Nephron (organoid): ENCODE results near the gene GLRA3.

Experiments
- H3K27ac Mint-ChIP-seq, 3 experiments: 2 replicates each; pipeline ENCODE4 v1.8.0; 2020; ENCODE audit warnings: mixed read lengths in 3 of 3, mild to moderate bottlenecking in 2 of 3, moderate library complexity in 1 of 3
- H3K27me3 Mint-ChIP-seq: 2 replicates; pipeline ENCODE4 v1.8.0; 2021; ENCODE audit warnings: low read depth, mild to moderate bottlenecking, moderate library complexity, mixed read lengths
- H3K36me3 Mint-ChIP-seq: 2 replicates; pipeline ENCODE4 v1.8.0; 2020; ENCODE audit warnings: low read depth, mixed read lengths
- H3K4me1 Mint-ChIP-seq: 2 replicates; pipeline ENCODE4 v1.8.0; 2020; ENCODE audit warnings: mixed read lengths
- H3K4me3 Mint-ChIP-seq, 3 experiments: 2 replicates each; pipeline ENCODE4 v1.8.0; 2020; ENCODE audit warnings: mild to moderate bottlenecking in 3 of 3, mixed read lengths in 3 of 3, moderate library complexity in 2 of 3
- H3K9me3 Mint-ChIP-seq: 2 replicates; pipeline ENCODE4 v1.8.0; 2020; ENCODE audit warnings: mixed read lengths
- TF ChIP-seq, protein P1 (sequence below), 3 experiments: fragments of 200-600 bp; sonication (generic); IDR thresholded peaks; one replicate each; pipeline ENCODE4 v1.5.0; 2021; ENCODE audit warnings: antibody characterized with exemption in 3 of 3; ENCODE audit not compliant: unreplicated experiment in 3 of 3

GLRA3 gene

DNA sequence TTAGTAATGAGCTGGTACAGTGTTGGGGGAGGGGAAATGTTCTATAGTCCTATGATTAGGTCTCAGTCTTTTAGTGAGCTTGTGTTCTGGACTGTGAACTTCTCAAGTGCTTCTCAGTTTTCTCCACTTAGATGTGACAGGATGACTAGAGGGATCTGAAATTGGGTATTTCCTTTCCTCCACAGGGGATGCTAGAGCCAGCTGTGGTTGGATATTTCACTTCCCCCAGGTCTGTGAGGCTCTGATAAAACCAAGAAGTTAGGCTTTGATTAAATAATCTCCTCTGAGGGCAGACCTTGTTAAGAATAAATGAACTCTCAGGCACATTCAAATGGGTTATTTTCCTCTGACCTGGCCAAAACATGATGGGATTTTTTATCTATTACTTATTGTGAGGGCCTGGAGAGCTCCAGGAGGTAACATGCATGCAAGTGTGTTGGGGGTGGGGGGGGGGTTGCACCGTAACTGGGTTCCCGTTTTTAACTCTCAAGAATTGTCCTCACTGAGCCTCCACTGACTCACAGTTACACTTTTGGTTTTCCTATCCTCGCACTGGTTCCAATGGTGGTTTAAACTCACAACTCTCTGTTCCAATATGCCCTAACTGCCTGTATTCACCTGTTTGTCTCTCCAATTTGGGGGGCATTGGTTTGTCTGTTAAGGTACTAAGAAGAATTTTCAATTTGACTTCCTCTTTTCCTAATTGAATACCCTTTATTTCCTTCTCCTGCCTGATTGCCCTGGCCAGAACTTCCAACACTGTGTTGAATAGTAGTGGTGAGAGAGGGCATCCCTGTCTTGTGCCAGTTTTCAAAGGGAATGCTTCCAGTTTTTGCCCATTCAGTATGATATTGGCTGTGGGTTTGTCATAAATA is 28.1 kb upstream of the GLRA3 start:
- no peak overlapping the region for H3K27ac Mint-ChIP-seq
- H3K4me3 Mint-ChIP-seq: no peak overlapping the region
- no peaks in the 10 kb centered on the region for H3K4me1 Mint-ChIP-seq
- no peaks in the 10 kb centered on the region for H3K36me3 Mint-ChIP-seq
- peaks cover 3% of the 10 kb centered on the region for H3K9me3 Mint-ChIP-seq
- TF ChIP-seq, protein P1, sequence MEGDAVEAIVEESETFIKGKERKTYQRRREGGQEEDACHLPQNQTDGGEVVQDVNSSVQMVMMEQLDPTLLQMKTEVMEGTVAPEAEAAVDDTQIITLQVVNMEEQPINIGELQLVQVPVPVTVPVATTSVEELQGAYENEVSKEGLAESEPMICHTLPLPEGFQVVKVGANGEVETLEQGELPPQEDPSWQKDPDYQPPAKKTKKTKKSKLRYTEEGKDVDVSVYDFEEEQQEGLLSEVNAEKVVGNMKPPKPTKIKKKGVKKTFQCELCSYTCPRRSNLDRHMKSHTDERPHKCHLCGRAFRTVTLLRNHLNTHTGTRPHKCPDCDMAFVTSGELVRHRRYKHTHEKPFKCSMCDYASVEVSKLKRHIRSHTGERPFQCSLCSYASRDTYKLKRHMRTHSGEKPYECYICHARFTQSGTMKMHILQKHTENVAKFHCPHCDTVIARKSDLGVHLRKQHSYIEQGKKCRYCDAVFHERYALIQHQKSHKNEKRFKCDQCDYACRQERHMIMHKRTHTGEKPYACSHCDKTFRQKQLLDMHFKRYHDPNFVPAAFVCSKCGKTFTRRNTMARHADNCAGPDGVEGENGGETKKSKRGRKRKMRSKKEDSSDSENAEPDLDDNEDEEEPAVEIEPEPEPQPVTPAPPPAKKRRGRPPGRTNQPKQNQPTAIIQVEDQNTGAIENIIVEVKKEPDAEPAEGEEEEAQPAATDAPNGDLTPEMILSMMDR (IDR thresholded peaks at IDR 0.05; ENCODE audit: unreplicated experiment in 3 of 3): no peak
- H3K27me3 Mint-ChIP-seq: no peaks in the 10 kb centered on the region

DNA sequence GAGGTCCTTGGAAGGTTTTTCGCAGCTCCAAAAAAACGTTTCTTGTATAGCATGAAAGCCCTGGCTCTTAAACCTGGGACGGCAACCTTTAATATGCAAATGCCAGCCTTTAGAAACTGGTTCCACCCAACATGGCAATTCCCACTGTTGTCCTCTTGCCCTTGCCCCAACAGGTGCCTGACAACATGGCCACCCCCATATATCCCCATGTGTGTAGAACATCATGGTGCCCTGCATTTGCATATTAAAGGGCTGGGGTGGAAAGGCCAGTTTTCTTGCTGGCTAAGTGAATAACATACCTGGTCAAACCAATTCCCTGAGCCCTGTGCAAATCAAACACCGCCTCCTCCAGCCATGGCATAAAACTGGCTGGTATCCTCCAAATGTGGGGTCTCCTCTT is 26.0 kb upstream of the GLRA3 start:
- Mint-ChIP-seq H3K36me3 (no peaks in the 10 kb centered on the region), H3K4me3 (no peak overlapping the region), H3K9me3 (peaks cover 2% of the 10 kb centered on the region), H3K27me3 (no peaks in the 10 kb centered on the region), H3K4me1 (no peaks in the 10 kb centered on the region), H3K27ac (no peak overlapping the region)
- TF ChIP-seq, protein P1 (IDR thresholded peaks at IDR 0.05; ENCODE audit: unreplicated experiment in 3 of 3): no peak

DNA sequence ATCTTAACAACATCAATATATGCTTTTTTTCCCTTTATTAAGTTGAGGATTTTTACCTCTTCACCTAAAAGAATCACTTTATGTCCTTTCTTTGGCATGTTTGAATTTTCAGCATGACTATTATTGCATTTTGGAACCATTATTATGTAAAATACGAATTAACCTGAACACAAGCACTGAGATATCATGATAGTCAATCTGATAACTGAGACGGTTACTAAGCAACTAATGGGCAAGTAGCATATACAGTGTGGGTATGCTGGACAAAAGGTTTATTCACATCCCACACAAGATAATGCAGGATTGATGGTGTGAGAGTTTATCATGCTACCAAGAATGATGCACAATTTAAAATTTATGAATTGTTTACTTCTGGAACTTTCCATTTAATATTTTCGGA is 24.6 kb upstream of the GLRA3 start:
- Mint-ChIP-seq H3K4me1 (no peaks in the 10 kb centered on the region), H3K27ac (no peak overlapping the region), H3K9me3 (no peaks in the 10 kb centered on the region), H3K4me3 (no peak overlapping the region), H3K27me3 (no peaks in the 10 kb centered on the region), H3K36me3 (no peaks in the 10 kb centered on the region)
- TF ChIP-seq, protein P1 (IDR thresholded peaks at IDR 0.05; ENCODE audit: unreplicated experiment in 3 of 3): no peak

DNA sequence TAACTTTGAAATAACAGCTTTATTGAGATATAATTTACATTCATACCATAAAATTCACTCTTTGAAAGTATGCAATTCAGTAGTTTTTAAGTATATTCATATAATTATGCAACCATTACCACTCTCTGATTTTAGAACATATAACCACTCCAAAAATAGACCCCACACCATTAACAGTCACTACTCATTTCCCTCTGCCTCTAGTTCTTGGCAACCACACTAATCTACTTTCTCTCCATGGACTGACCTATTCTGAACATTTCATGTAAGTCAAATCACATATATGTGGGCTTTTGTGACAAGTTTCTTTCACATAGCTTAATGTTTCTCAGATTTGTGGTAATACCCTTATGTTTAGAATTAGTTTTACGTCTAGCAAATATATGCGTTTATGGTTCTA is 19.5 kb upstream of the GLRA3 start:
- Mint-ChIP-seq H3K4me1 (no peaks in the 10 kb centered on the region), H3K27me3 (no peaks in the 10 kb centered on the region), H3K4me3 (no peak overlapping the region), H3K36me3 (no peaks in the 10 kb centered on the region), H3K27ac (no peak overlapping the region), H3K9me3 (no peaks in the 10 kb centered on the region)
- TF ChIP-seq, protein P1 (IDR thresholded peaks at IDR 0.05; ENCODE audit: unreplicated experiment in 3 of 3): no peak

DNA sequence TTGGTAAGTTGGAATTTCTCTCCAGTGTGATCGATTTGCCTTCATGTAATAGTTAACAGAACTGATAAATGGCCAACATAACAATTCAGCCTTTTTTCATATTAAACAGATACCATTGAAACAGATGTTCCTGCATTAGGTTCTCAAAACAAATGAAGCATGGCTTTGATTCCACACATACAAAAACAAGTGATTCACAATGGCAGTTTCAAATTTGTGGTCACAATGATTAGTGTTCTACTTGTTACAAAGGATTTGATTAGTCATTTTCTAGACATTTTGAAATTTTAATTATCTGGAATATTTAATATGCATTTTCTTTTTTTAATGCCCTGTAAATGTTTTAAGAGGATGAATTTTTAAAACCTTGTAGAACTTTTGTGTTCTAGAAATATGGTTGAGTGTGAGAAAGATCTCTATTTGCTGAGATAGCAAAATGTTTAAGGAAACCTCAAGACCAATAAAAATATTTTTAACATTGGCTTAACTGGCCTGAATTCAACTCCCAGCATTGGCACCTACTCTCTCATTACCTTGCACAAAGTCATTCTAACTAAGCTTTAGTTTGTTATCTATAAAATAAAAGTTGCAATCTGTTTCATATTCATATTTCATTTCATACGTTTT is 18.9 kb upstream of the GLRA3 start:
- Mint-ChIP-seq H3K4me1 (no peaks in the 10 kb centered on the region), H3K27me3 (no peaks in the 10 kb centered on the region), H3K27ac (no peak overlapping the region), H3K36me3 (no peaks in the 10 kb centered on the region), H3K4me3 (no peak overlapping the region), H3K9me3 (no peaks in the 10 kb centered on the region)
- TF ChIP-seq, protein P1 (IDR thresholded peaks at IDR 0.05; ENCODE audit: unreplicated experiment in 3 of 3): no peak
